T-cell (primary cell): ENCODE data around the gene VSIG4. TPM values are rescaled to one million over a fixed set of nuclear protein-coding genes. Genes with fewer than 3 reads are reported as not detected.
"Not testable (repeated sequence)": the region's sequence is repeated elsewhere in the genome, so short reads cannot be mapped to it uniquely, and the experiment has no call there.

ENCODE experiments used
- ATAC-seq, 4 experiments: fragments of 200-7000 bp in 3 of 4; fragments of 150-1000 bp in 1 of 4; cut with Tn5 transposase; replicated peaks in 1 of 4; 1 replicate in 3 of 4; 2 replicates in 1 of 4; pipeline ENCODE4 v1.10.0; 2021; ENCODE audit warnings: moderate library complexity in 3 of 4, mild to moderate bottlenecking in 2 of 4, moderate number of reproducible peaks in 1 of 4
- CTCF ChIA-PET, 2 donors: fragments of 300-600 bp; sonication (Branson Sonifier 250); formaldehyde crosslinking; loops; one replicate each; lab custom pipeline; 2022; ENCODE audit warnings: antibody characterized with exemption in 2 of 2; lab: Charles Lee
- POLR2A ChIA-PET, 2 donors: fragments of 300-600 bp; sonication (Branson Sonifier 250); formaldehyde crosslinking; loops; one replicate each; lab custom pipeline; 2022; ENCODE audit warnings: antibody characterized with exemption in 2 of 2; lab: Charles Lee
- DNase-seq, 35 experiments: peaks; one replicate each; pipeline versions ENCODE4 v3.0.0 to v3.0.0-alpha.2; 2013 to 2023
- H3K27ac ChIP-seq: one replicate; pipeline ENCODE4 v1.5.1; 2013; ENCODE audit warnings: low read length
- H3K27me3 ChIP-seq, 2 experiments: replicated peaks in 1 of 2; 1 replicate in 1 of 2; 2 replicates in 1 of 2; pipeline versions ENCODE4 v1.6.1 to v1.7.0; 2013; ENCODE audit warnings: low read length in 1 of 2, mixed read lengths in 1 of 2; ENCODE audit not compliant: control insufficient read depth in 2 of 2, insufficient read depth in 2 of 2; ENCODE audit errors: extremely low read depth in 1 of 2
- H3K36me3 ChIP-seq, 2 donors: 1 replicate in 1 of 2; 2 replicates in 1 of 2; pipeline versions ENCODE4 v1.6.1 to v1.7.0; 2013; ENCODE audit warnings: low read length in 1 of 2; ENCODE audit not compliant: control insufficient read depth in 2 of 2, insufficient read depth in 1 of 2; ENCODE audit errors: extremely low read depth in 1 of 2
- H3K4me1 ChIP-seq, 2 experiments: 1 replicate in 1 of 2; 2 replicates in 1 of 2; pipeline versions ENCODE4 v1.6.1 to v1.7.0; 2013; ENCODE audit warnings: low read length in 2 of 2, mixed read lengths in 1 of 2; ENCODE audit not compliant: insufficient read depth in 2 of 2, control insufficient read depth in 1 of 2; ENCODE audit errors: extremely low read depth in 1 of 2
- H3K4me3 ChIP-seq, 2 donors: 1 replicate in 1 of 2; 2 replicates in 1 of 2; pipeline versions ENCODE4 v1.5.1 to v1.7.0; 2013; ENCODE audit warnings: mild to moderate bottlenecking in 2 of 2, low read length in 1 of 2, moderate library complexity in 1 of 2; ENCODE audit not compliant: control insufficient read depth in 1 of 2; ENCODE audit errors: extremely low read depth in 1 of 2
- H3K9me3 ChIP-seq: 2 replicates; pipeline ENCODE4 v1.7.0; 2013
- H3K27ac Mint-ChIP-seq, 2 donors: one replicate each; pipeline ENCODE4 v1.8.0; 2020 to 2021; ENCODE audit warnings: mild to moderate bottlenecking in 2 of 2, mixed read lengths in 2 of 2
- H3K27me3 Mint-ChIP-seq, 2 donors: one replicate each; pipeline ENCODE4 v1.8.0; 2021 to 2022; ENCODE audit warnings: mixed read lengths in 2 of 2
- H3K36me3 Mint-ChIP-seq: one replicate; pipeline ENCODE4 v1.8.0; 2021; ENCODE audit warnings: mixed read lengths
- H3K4me1 Mint-ChIP-seq, 3 donors: one replicate each; pipeline ENCODE4 v1.8.0; 2020 to 2022; ENCODE audit warnings: mixed read lengths in 3 of 3, mild to moderate bottlenecking in 1 of 3
- H3K4me3 Mint-ChIP-seq, 3 donors: one replicate each; pipeline ENCODE4 v1.8.0; 2020 to 2022; ENCODE audit warnings: mild to moderate bottlenecking in 3 of 3, mixed read lengths in 3 of 3, moderate library complexity in 3 of 3
- H3K9me3 Mint-ChIP-seq, 3 donors: one replicate each; pipeline ENCODE4 v1.8.0; 2020 to 2022; ENCODE audit warnings: mixed read lengths in 3 of 3
- WGBS: methylation state at CpG from one replicate; pipeline ENCODE4 v1.1.5; 2013; ENCODE audit warnings: missing lambda C conversion rate; ENCODE audit not compliant: insufficient coverage; 5-methylcytosine and 5-hydroxymethylcytosine counted together
- total RNA-seq, 35 experiments: library from RNA in 6 of 35; stranded (reverse) in 6 of 35; fragments of 120-200 nt in 1 of 35; gene quantifications; one replicate each; pipeline versions ENCODE4 v1.2.1 to v1.2.4 and lab custom pipeline; 2013 to 2026

Gene VSIG4
- total RNA-seq, 5 donors from 2014 or later (not counting 1 experiment from before 2014, with no cell fraction given), result 0.18 to 0.54 (median 0.45) TPM; not detected in 1

DNA sequence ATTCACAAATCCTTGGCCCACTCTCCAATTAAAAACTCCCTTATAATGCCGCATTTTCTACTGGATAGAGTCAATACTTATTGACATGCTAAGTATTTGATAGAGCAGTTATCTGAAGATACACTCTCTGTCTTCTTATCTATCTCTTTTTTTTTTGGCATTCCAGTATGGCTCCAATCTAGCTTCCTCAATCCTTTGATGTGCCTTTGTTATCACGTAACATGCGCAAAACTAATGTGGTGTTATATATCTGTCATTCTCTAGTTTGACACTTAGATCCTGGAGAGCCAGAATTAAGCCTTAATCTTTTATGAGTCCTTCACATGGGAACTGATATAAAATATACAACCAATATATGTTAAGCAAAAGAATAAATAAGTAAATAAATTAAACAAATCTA, 54.7 kb downstream of the VSIG4 start:
- ATAC-seq (no peak), DNase-seq (no peak)
- no CpG with 5 or more reads among the region's 3 CpGs for WGBS
- Mint-ChIP-seq H3K9me3 (no peaks in the 10 kb centered on the region), H3K36me3 (no peaks in the 10 kb centered on the region), H3K27me3 (peaks cover 0 to 4% of the 10 kb centered on the region in 2 donors), H3K4me1 (peaks cover 20 to 24% (median 22%) of the 10 kb centered on the region in 3 donors), H3K4me3 (no peak overlapping the region), H3K27ac (no peak overlapping the region)
- no peak overlapping the region for H3K4me3 ChIP-seq
- H3K4me1 ChIP-seq, result peaks cover 15 to 21% of the 10 kb centered on the region in 2 experiments
- CTCF ChIA-PET, result interaction anchor here in 1 of 2 donors (0.6 kb wide), 1 partner anchor 406 kb away, joined by 8 read pairs; no protein-coding TSS in a partner anchor
- no peaks in the 10 kb centered on the region for H3K27me3 ChIP-seq
- H3K9me3 ChIP-seq, result no peaks in the 10 kb centered on the region
- H3K27ac ChIP-seq, result no peak overlapping the region
- no peaks in the 10 kb centered on the region for H3K36me3 ChIP-seq
- POLR2A ChIA-PET, result no interaction called here

DNA sequence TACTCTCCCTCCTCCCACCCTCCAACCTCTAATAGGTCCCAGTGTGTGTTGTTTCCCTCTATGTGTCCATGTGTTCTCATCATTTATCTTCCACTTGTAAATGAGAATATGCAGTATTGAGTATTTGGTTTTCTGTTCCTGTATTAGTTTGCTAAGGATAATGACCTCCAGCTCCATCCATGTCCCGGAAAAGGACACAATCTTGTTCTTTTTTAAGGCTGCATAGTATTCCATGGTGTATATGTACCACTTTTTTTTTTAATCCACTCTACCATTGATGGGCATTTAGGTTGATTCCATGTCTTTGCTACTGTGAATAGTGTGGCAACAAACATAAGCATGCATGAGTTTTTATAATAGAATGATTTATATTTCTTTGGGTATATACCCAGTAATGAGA, 62.7 kb downstream of the VSIG4 start:
- H3K27ac Mint-ChIP-seq, H3K36me3 ChIP-seq, H3K9me3 Mint-ChIP-seq, H3K4me3 ChIP-seq, H3K36me3 Mint-ChIP-seq, H3K4me3 Mint-ChIP-seq, ATAC-seq, H3K9me3 ChIP-seq, H3K27ac ChIP-seq, H3K4me1 Mint-ChIP-seq, DNase-seq, H3K27me3 ChIP-seq, POLR2A ChIA-PET, H3K4me1 ChIP-seq, CTCF ChIA-PET: not testable (repeated sequence)
- WGBS, result no CpG with 5 or more reads among the region's 1 CpG
- peaks cover 0 to 22% of the 10 kb centered on the region in 2 donors for H3K27me3 Mint-ChIP-seq

DNA sequence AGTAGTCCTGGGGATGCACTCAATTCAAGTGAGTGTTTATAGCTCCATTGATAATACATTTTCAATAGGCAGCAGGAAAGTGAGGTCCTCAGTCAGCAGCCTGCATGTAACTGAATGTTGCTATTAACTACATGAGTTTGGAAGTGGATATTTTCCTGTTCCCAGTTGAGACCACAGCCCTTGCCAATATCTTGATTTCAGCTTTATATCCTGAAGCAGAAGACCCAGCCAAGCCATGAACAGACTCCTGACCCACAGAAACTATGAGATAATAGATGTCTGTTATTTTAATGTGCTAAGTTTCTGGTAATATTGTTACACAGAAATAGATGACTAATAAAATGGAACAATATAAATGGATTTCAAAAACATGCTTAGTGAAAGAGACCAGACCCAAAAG, 63.7 kb downstream of the VSIG4 start:
- POLR2A ChIA-PET, result no interaction called here
- H3K27me3 Mint-ChIP-seq, result peaks cover 0 to 25% of the 10 kb centered on the region in 2 donors

DNA sequence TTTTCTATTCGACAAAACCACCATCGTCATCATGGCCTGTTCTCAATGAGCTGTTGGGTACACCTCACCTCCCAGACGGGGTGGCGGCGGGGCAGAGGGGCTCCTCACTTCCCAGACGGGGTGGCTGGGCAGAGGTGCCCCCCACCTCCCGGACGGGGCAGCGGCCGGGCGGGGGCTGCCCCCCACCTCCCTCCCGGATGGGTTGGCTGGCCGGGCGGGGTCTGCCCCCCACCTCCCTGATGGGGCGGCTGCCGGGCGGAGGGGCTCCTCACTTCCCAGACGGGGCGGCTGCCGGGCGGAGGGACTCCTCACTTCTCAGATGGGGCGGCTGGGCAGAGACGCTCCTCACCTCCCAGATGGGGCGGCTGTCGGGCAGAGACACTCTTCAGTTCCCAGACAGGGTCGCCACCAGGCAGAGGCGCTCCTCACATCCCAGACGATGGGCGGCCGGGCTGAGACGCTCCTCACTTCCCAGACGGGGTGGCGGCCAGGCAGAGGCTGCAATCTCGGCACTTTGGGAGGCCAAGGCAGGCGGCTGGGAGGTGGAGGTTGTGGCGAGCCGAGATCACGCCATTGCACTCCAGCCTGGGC, 64.6 kb downstream of the VSIG4 start:
- H3K36me3 Mint-ChIP-seq, ATAC-seq, H3K4me1 ChIP-seq, H3K36me3 ChIP-seq, H3K9me3 Mint-ChIP-seq, H3K9me3 ChIP-seq, H3K4me1 Mint-ChIP-seq, CTCF ChIA-PET, DNase-seq, H3K27ac Mint-ChIP-seq, POLR2A ChIA-PET, H3K27ac ChIP-seq, H3K4me3 ChIP-seq, H3K4me3 Mint-ChIP-seq, H3K27me3 ChIP-seq: not testable (repeated sequence)
- H3K27me3 Mint-ChIP-seq, result peaks cover 0 to 25% of the 10 kb centered on the region in 2 donors
- 90% methylated on average over 2 of the region's 38 CpGs for WGBS

More for the DNA sequence above, 63.7 kb downstream of the VSIG4 start:
- no peaks in the 10 kb centered on the region for H3K4me1 ChIP-seq
- no peaks in the 10 kb centered on the region for H3K27me3 ChIP-seq
- no peak overlapping the region for H3K27ac Mint-ChIP-seq
- CTCF ChIA-PET, result interaction anchor here in 1 of 2 donors (0.6 kb wide), 1 partner anchor 26 kb away, joined by 3 read pairs; no protein-coding TSS in a partner anchor
- H3K4me3 Mint-ChIP-seq, result no peak overlapping the region
- H3K36me3 Mint-ChIP-seq, result no peaks in the 10 kb centered on the region
- H3K9me3 ChIP-seq, result no peaks in the 10 kb centered on the region
- no peaks in the 10 kb centered on the region for H3K4me1 Mint-ChIP-seq
- no peak overlapping the region for H3K27ac ChIP-seq
- ATAC-seq (no peak), DNase-seq (no peak)
- H3K4me3 ChIP-seq, result no peak overlapping the region
- H3K36me3 ChIP-seq, result no peaks in the 10 kb centered on the region
- H3K9me3 Mint-ChIP-seq, result no peaks in the 10 kb centered on the region

Other genes with a start within 250 kb of the VSIG4 start
- under 1 TPM in 4 of 5 donors, not detected in 1; 0.15 to 0.44 (median 0.31) TPM for gene HEPH, start 124.2 kb upstream of the VSIG4 start, total RNA-seq